Kidney epithelial cell (primary cell): Measurements from ENCODE around the gene DTX2. TPM values are rescaled to one million over a fixed set of nuclear protein-coding genes. Genes with fewer than 3 reads are reported as not detected.

Source experiments
- DNase-seq: peaks from one replicate; pipeline ENCODE4 v3.0.0-alpha.2; 2010; ENCODE audit warnings: low read depth
- H3K27me3 ChIP-seq: 2 replicates; pipeline ENCODE4 v1.6.0; 2011; ENCODE audit warnings: low read length; ENCODE audit not compliant: control insufficient read depth, insufficient read depth
- H3K36me3 ChIP-seq: 2 replicates; pipeline ENCODE4 v1.5.1; 2011; ENCODE audit warnings: low read length; ENCODE audit not compliant: control insufficient read depth, insufficient read depth
- H3K4me3 ChIP-seq: 2 replicates; pipeline ENCODE4 v1.5.1; 2011; ENCODE audit warnings: low read depth, mild to moderate bottlenecking, control low read depth, low read length
- total RNA-seq: library from RNA; depleted of rRNA; stranded (reverse); fragments of >200 nt; gene quantifications from 2 replicates; pipeline ENCODE4 v1.2.3, GENCODE V29; 2015
- TF ChIP-seq, protein P1 (sequence below): IDR thresholded peaks from 2 replicates; pipeline ENCODE4 v1.5.1; 2011; ENCODE audit warnings: mild to moderate bottlenecking, moderate library complexity, low read length, control low read depth, inconsistent platforms; ENCODE audit not compliant: insufficient read depth, poor library complexity, severe bottlenecking

DTX2 gene
- total RNA-seq, 1 donor from 2014 or later: 17.9 TPM

DNA sequence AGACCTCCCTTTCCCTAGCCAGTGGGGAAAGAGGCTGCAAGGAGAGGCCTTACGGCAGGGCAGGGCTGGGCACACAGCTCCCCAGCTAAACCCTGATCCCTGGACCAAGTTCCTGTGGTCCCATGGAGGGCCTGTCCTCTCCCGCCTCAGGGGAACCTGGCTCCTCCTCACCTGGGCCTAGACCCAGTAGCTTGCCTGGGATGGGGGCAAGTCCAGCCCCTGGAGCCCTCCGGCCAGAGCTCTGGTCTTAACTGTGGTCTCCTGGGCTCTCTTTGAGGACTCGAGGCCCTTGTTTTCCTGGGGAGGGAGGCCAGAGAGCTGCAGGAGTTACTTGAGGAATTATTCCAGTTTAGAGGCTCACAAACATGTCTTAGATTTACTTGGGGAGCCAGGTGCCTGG lies 35.3 kb upstream of the DTX2 start:
- DNase-seq: no peak
- no peaks in the 10 kb centered on the region for H3K27me3 ChIP-seq
- TF ChIP-seq, protein P1, sequence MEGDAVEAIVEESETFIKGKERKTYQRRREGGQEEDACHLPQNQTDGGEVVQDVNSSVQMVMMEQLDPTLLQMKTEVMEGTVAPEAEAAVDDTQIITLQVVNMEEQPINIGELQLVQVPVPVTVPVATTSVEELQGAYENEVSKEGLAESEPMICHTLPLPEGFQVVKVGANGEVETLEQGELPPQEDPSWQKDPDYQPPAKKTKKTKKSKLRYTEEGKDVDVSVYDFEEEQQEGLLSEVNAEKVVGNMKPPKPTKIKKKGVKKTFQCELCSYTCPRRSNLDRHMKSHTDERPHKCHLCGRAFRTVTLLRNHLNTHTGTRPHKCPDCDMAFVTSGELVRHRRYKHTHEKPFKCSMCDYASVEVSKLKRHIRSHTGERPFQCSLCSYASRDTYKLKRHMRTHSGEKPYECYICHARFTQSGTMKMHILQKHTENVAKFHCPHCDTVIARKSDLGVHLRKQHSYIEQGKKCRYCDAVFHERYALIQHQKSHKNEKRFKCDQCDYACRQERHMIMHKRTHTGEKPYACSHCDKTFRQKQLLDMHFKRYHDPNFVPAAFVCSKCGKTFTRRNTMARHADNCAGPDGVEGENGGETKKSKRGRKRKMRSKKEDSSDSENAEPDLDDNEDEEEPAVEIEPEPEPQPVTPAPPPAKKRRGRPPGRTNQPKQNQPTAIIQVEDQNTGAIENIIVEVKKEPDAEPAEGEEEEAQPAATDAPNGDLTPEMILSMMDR: no peak
- H3K36me3 ChIP-seq: no peaks in the 10 kb centered on the region
- no peak overlapping the region for H3K4me3 ChIP-seq

DNA sequence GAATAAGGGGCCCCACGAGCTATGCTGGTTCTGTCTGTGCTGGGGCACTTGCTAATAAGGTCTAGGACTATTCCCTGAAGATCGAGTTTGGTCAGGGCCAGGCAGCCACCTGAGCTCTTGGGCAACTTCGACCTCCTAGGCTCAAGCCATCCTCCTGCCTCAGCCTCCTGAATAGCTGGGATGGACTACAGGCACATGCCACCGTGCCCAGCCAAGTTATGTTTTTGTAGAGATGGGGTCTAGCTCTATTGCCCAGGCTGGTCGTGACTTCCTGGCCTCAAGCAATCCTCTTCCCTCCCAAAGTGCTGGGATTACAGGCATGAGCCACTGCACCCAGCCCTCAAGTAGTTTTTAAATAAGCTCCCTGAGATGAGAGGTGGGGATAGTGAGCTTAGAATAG lies 33.9 kb upstream of the DTX2 start:
- Histone ChIP-seq H3K27me3 (no peaks in the 10 kb centered on the region), H3K4me3 (no peak overlapping the region), H3K36me3 (no peaks in the 10 kb centered on the region)
- TF ChIP-seq, protein P1: no peak
- no peak for DNase-seq

DNA sequence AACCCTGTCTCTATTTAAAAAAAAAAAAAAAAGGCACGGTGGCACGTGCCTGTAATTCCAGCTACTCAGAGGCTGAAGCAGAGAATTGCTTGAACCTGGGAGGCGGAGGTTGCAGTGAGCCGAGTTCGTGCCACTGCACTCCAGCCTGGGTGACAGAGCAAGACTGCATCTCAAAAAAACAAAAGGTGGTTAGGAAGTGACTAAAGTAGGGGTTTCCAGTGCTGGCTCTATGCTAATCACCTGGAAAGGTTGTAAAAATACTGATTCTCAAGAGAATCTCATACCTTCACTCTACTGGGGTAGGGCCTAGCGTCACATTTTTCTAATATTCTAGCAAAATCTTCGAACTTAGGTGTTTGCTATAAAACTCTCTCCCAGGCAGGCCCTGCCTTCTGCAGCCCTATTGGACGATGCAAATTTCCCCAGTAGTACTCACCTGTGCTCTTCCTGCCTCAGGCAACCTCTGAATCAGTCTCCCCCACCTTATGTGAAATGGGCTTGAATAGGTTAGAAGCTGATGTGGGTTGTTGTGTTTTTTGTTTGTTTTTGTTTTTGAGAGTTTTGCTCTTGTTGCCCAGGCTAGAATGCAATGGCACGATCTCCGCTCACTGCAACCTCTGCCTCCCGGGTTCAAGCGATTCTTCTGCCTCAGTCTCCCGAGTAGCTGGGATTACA lies 33.2 kb upstream of the DTX2 start:
- DNase-seq: no peak
- TF ChIP-seq, protein P1: no peak

DNA sequence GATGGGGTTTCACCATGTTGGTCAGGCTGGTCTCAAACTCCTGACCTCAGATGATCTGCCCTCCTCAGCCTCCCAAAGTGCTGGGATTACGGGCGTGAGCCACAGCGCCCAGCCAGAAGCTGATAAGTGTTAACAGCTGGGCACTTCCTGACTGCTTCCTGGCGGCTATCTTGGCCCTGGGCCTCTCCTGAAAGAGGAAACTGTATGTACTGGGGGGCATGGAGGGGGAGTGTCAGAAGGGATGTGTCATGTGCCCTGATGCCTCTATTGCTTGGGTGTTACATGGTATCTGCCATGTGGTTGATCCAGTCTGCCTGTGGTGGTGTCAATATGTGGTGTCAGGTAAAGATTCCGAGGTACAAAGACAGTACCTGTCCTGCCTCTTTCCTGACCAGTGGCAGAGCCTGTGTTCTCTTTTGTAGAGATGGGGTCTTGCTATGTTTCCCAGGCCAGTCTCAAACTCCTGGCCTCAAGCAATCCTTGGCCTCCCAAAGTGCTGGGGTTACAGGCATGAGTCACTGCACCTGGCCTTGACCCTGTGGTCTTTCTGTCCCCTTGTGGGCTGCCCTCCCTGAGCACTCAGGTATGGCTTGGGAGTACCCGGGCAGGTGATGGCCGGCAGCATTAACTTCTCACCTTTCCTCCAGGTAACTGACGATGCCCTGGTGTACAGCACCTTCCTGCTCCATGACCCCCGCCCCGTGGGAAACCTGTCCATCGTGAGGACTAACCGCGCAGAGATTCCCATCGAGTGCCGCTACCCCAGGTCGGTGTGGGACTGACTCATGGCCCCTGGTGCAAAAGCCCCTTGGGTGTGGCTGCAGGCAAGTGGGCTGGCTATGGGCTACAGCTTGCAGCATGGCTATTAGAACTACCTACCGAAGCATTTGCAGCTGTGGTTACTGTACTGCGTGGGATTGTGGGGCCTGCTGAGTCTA lies 32.4 kb upstream of the DTX2 start:
- TF ChIP-seq, protein P1: no peak
- Histone ChIP-seq H3K27me3 (no peaks in the 10 kb centered on the region), H3K36me3 (no peaks in the 10 kb centered on the region), H3K4me3 (no peak overlapping the region)
- no peak for DNase-seq

More for the DNA sequence above, 33.2 kb upstream of the DTX2 start:
- Histone ChIP-seq H3K4me3 (no peak overlapping the region), H3K36me3 (no peaks in the 10 kb centered on the region), H3K27me3 (no peaks in the 10 kb centered on the region)

DNA sequence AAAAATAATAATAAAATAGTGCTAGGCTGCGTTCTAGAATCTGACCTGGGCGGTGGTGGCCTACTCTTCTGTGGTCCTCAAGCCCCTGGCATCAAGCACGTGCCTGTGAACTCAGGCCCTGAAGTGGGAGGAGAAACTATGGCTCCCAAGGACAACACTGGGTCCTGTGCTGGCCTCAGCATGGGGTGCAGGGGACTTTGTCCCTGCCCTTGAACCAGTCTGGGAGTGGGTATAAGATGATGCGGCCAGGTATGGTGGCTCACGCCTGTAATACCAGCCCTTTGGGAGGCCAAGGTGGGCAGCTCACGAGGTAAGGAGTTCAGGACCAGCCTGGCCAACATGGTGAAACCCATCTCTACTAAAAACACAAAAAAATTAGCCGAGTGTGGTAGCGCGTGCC lies 31.3 kb upstream of the DTX2 start:
- no peaks in the 10 kb centered on the region for H3K27me3 ChIP-seq
- TF ChIP-seq, protein P1: no peak
- no peaks in the 10 kb centered on the region for H3K36me3 ChIP-seq
- H3K4me3 ChIP-seq: no peak overlapping the region
- DNase-seq: no peak
